Measurements from ENCODE around the gene DTNB.

DTNB gene

DNA sequence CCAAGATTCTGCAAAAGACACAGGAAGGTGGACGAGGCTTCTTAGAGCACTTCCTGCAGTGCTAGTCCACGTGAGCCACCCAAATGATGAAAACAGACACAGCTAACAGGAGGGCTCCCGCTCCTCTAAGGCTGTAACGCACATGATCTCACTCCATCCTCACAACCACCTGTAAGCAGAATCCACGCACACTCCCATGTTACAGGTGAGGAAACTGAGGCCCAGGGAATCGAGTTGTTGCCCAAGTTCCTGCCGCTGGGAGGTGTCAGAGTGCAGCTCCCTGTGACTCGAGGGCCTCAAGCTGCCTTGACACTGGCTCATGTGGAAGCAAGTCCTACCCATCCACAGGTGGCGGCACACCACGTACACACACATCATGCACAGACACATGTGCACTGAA lies 336.1 kb downstream of the DTNB start:
- H3K36me3 ChIP-seq (ENCODE audit: insufficient read depth, low read length) = no peaks in the 10 kb centered on the region
- no peak overlapping the region for H2AFZ ChIP-seq (ENCODE audit: low read depth, low read length)
- H3K4me3 ChIP-seq (ENCODE audit: low read length) = no peak overlapping the region
- H3K9me3 ChIP-seq (ENCODE audit: low read length) = no peaks in the 10 kb centered on the region
- H3K27me3 ChIP-seq (ENCODE audit: insufficient read depth, low read length) = no peaks in the 10 kb centered on the region
- no peaks in the 10 kb centered on the region for H3K4me1 ChIP-seq (ENCODE audit: insufficient read depth, low read length)

DNA sequence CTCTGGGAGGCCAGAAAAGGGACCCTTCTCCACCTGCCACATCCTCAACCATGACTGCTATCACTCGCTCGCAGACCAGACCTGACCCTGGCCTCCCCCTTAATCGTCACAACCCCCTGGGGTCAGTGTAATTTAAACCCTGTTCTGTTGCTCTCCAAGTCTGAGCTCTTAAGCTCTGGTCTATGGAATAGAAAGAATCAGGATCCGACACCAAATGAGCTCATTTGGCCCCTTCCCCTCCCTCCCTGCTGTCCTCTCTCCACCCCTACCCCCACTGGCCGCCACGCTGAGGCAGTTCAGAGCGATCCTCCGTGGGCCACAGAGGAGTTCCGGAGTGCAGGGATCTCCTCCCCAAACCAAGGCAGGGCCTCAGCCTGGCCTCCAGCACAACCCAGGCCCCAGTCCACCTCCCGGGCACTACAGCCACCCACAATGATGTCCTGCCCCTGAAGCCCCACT lies 337.0 kb downstream of the DTNB start:
- Histone ChIP-seq H3K9me3 (ENCODE audit: low read length) (no peaks in the 10 kb centered on the region), H2AFZ (ENCODE audit: low read depth, low read length) (no peak overlapping the region), H3K4me1 (ENCODE audit: insufficient read depth, low read length) (no peaks in the 10 kb centered on the region), H3K4me3 (ENCODE audit: low read length) (no peak overlapping the region), H3K27me3 (ENCODE audit: insufficient read depth, low read length) (no peaks in the 10 kb centered on the region), H3K36me3 (ENCODE audit: insufficient read depth, low read length) (no peaks in the 10 kb centered on the region)

DNA sequence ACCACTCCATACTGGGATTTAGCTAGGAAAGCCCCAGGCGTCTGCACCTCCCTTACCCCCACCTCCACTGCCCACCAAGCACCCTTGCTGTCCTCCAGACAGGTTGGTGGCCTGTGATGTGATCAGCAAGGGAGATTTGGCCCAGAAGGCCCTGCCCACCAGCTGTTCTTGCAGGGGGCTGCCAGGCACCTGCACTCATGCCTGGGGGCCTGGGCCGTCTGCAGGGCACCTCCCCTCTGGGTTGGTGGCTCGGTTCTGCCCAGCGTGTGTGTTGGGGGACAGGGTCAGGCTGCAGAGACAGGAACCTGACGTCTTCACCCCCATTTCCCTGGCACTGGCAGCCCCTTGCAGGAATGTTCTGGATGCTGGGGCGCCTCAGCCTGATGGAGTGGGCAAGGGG lies 337.4 kb downstream of the DTNB start:
- H2AFZ ChIP-seq (ENCODE audit: low read depth, low read length) = no peak overlapping the region
- no peak overlapping the region for H3K4me3 ChIP-seq (ENCODE audit: low read length)
- no peaks in the 10 kb centered on the region for H3K4me1 ChIP-seq (ENCODE audit: insufficient read depth, low read length)
- no peaks in the 10 kb centered on the region for H3K9me3 ChIP-seq (ENCODE audit: low read length)
- H3K27me3 ChIP-seq (ENCODE audit: insufficient read depth, low read length) = no peaks in the 10 kb centered on the region
- no peaks in the 10 kb centered on the region for H3K36me3 ChIP-seq (ENCODE audit: insufficient read depth, low read length)

DNA sequence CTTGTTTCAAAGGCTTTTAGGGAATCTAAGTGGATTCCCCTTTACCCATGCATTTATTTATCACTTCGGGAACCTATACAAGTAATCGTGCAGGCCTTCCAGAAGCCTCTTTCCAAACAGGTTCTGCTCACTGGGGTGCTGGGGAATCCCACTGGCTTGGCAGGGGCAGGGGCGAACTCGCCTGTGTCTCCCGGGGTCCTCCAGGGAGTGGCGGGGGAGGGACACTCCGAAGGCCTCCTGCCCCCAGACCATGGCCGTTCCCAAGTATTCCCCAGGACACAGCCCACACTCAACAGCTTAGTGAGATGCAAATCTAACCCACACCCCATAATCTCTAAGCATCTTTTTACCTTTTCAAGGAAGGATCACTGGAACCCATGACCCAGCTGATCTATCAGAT lies 338.2 kb downstream of the DTNB start:
- H2AFZ ChIP-seq (ENCODE audit: low read depth, low read length) = no peak overlapping the region
- no peak overlapping the region for H3K4me3 ChIP-seq (ENCODE audit: low read length)
- H3K36me3 ChIP-seq (ENCODE audit: insufficient read depth, low read length) = no peaks in the 10 kb centered on the region
- no peaks in the 10 kb centered on the region for H3K27me3 ChIP-seq (ENCODE audit: insufficient read depth, low read length)
- no peaks in the 10 kb centered on the region for H3K9me3 ChIP-seq (ENCODE audit: low read length)
- H3K4me1 ChIP-seq (ENCODE audit: insufficient read depth, low read length) = no peaks in the 10 kb centered on the region

DNA sequence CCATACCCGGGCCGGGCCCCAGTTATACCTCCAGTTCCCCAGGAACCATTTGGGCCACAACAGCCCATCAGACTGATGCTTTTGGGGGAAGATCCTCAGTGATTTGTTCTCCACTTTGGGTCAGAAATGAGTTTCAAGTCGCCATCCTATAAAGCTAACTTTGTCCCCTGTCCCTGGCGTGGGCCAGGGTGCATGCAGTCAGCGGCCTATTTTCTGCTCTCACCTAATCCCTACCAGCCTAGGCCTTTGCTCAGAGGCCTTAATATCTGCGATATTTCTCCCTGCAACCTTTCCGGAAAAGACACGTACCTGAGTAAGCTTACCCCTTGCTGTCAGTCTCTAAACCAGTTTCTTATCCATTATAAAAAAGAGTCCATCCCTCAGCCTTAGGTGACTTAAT lies 338.9 kb downstream of the DTNB start:
- H3K27me3 ChIP-seq (ENCODE audit: insufficient read depth, low read length) = no peaks in the 10 kb centered on the region
- no peaks in the 10 kb centered on the region for H3K4me1 ChIP-seq (ENCODE audit: insufficient read depth, low read length)
- no peak overlapping the region for H3K4me3 ChIP-seq (ENCODE audit: low read length)
- no peaks in the 10 kb centered on the region for H3K36me3 ChIP-seq (ENCODE audit: insufficient read depth, low read length)
- no peaks in the 10 kb centered on the region for H3K9me3 ChIP-seq (ENCODE audit: low read length)
- H2AFZ ChIP-seq (ENCODE audit: low read depth, low read length) = no peak overlapping the region

DNA sequence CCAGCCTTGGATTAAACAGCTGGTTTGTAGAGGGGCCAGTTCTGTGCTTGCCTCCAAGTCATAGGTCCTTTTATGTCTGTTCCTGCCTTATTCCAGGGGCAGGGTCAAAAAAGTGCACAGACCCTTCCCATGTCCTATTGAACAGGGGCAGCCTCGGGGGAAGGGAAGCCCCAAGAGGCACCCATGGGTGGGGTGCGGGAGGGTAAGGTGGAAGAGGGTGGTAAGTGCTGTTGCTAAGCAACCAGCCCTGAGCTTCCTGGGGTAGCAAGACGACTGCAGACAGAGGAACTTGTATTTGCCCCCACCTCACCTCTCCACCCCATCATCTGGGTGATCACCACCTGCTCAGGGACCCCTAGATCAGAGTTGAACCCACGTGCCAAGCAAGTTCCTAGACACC lies 339.4 kb downstream of the DTNB start:
- Histone ChIP-seq H3K4me3 (ENCODE audit: low read length) (no peak overlapping the region), H3K9me3 (ENCODE audit: low read length) (no peaks in the 10 kb centered on the region), H3K4me1 (ENCODE audit: insufficient read depth, low read length) (no peaks in the 10 kb centered on the region), H3K36me3 (ENCODE audit: insufficient read depth, low read length) (no peaks in the 10 kb centered on the region), H3K27me3 (ENCODE audit: insufficient read depth, low read length) (no peaks in the 10 kb centered on the region), H2AFZ (ENCODE audit: low read depth, low read length) (no peak overlapping the region)

DNA sequence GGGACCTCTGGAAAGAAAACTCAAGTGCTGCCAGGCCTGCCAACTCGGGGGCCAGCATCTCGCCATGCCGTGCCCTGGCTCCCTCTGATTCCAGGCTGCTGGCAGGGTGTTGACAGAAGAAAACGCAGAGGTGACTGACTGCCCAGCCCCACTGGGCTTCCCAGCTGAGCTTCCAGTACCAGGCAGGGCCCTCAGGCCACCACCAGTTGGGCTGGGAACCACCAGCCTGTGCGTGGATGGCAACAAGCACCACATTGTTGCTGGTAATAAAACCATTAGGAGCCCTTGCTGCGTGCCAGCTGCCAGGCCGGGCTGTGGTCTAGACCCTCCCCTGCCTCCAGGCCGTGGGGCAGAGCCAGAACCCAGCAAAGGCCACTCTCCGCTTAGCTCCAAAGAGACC lies 340.8 kb downstream of the DTNB start:
- H3K27me3 ChIP-seq (ENCODE audit: insufficient read depth, low read length) = no peaks in the 10 kb centered on the region
- no peaks in the 10 kb centered on the region for H3K4me1 ChIP-seq (ENCODE audit: insufficient read depth, low read length)
- H3K36me3 ChIP-seq (ENCODE audit: insufficient read depth, low read length) = no peaks in the 10 kb centered on the region
- H2AFZ ChIP-seq (ENCODE audit: low read depth, low read length) = no peak overlapping the region
- H3K4me3 ChIP-seq (ENCODE audit: low read length) = no peak overlapping the region
- no peaks in the 10 kb centered on the region for H3K9me3 ChIP-seq (ENCODE audit: low read length)

DNA sequence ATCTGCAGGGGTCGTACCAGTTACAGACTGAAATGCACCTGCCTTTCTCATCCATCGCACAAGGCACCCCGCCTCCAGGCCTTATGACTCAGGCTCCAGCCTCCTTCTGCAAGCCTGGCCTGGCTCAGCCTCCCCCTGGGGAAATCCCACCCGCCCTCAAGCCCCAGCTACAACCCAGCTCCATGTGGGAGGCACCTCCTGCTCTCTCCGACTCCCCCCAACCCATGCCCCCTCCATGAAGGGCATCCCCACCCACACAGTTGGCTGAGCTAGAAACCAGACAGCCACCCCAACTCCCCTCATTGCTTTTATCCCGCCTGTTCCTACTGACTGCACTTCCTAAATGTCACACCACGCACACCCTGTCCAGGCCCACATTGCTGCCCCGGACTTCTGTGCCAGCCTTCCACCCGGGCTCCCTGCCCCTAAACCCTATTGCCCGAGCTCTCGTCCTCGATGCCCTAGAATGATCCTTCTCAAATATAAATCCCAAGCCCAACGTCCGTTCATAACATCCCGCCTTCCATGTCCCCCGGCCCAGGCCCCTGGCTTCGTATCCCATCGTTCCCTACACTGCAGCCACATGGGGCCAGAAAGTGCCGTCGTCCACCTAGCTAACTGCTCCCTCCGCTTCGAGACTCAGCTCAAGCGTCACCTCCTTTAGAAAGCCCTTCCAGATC lies 341.6 kb downstream of the DTNB start:
- H3K9me3 ChIP-seq (ENCODE audit: low read length) = peaks cover 5% of the 10 kb centered on the region
- H3K4me3 ChIP-seq (ENCODE audit: low read length) = no peak overlapping the region
- H3K36me3 ChIP-seq (ENCODE audit: insufficient read depth, low read length) = no peaks in the 10 kb centered on the region
- H3K4me1 ChIP-seq (ENCODE audit: insufficient read depth, low read length) = no peaks in the 10 kb centered on the region
- no peaks in the 10 kb centered on the region for H3K27me3 ChIP-seq (ENCODE audit: insufficient read depth, low read length)
- no peak overlapping the region for H2AFZ ChIP-seq (ENCODE audit: low read depth, low read length)

DNA sequence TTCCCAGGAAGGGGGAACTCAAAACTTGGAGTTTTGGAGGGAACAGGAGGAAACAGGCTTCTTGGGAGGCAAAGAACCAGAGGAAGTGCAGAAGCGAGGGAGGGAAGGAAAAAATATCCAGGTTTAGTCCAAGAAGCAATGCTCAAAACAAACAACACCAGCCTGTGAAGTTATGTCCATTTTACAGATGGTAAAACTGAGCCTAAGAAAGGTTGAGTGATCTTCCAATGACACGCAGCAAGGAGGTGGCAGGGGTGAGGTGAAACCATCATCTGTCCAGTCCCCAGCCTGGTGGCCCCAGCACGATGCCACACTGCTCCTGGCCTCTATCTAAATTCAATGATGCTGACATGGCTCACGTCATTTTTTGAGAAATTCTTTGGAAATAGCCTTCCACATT lies 342.4 kb downstream of the DTNB start:
- no peaks in the 10 kb centered on the region for H3K4me1 ChIP-seq (ENCODE audit: insufficient read depth, low read length)
- H2AFZ ChIP-seq (ENCODE audit: low read depth, low read length) = no peak overlapping the region
- H3K4me3 ChIP-seq (ENCODE audit: low read length) = no peak overlapping the region
- no peaks in the 10 kb centered on the region for H3K36me3 ChIP-seq (ENCODE audit: insufficient read depth, low read length)
- H3K9me3 ChIP-seq (ENCODE audit: low read length) = peaks cover 11% of the 10 kb centered on the region
- no peaks in the 10 kb centered on the region for H3K27me3 ChIP-seq (ENCODE audit: insufficient read depth, low read length)

DNA sequence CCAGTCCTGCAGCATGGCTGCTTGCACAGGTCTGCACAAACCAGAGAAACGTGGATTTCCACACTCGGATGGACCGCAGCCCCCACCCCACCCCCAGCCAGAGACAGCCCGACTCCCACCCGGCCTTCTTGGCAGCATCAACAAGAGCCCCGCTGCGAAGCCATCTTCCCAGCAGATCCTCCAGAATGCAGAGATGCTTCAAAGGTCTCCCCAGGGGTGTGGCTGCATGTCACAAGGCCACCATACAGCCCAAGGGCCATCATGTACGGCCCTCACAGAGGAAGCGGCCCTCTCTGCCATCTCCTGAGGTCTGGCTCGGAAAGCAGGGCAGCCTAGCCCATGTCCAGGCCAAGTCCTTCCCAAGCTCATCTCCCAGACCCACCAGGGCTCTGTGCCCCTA lies 343.1 kb downstream of the DTNB start:
- no peak overlapping the region for H2AFZ ChIP-seq (ENCODE audit: low read depth, low read length)
- H3K9me3 ChIP-seq (ENCODE audit: low read length) = peaks cover 11% of the 10 kb centered on the region
- no peak overlapping the region for H3K4me3 ChIP-seq (ENCODE audit: low read length)
- no peaks in the 10 kb centered on the region for H3K36me3 ChIP-seq (ENCODE audit: insufficient read depth, low read length)
- H3K27me3 ChIP-seq (ENCODE audit: insufficient read depth, low read length) = no peaks in the 10 kb centered on the region
- no peaks in the 10 kb centered on the region for H3K4me1 ChIP-seq (ENCODE audit: insufficient read depth, low read length)

DNA sequence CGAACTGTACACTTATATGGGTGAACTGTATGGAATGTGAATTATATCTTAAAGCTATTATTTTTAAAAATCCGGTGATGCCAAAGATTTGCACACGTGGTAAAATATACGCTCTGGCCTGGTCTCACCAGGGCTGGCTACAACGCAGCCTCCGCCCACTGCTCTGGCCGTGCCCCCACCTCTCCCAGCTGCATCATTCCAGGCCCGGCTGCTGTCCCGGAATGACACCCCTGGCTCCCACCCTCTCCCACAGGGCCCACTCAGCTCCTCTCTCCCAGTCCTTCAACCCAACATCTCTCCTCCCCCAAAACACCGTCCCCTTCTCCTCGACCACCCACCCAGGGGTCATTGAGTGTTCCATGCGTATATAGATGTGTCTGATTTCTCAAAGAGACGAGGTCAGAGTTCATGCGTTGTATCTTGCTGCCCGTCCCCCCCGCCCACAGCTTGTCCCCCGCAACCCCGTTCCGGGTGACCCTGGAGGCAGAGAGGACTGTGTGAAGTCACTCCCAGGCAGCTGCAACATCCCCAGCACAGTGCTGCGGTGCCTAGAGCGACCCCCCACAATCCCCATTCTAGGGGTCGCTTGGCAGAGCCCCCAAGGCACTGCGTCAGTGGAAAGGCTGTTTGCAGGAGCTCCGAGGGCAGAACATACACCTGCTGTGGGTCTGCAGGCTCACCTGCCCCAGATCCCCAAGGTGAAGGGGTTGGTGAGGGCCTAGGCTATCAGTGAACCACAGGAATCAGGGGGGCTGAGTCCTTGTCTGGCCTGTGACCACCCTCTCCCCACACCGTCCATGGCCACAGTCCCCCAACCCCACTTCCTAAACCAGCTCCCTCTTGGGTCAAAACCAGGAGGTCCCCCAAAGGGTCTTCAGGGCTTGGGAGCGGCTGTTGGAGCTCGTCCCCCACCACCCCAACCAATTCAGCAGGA lies 345.0 kb downstream of the DTNB start:
- Histone ChIP-seq H3K9me3 (ENCODE audit: low read length) (peaks cover 13% of the 10 kb centered on the region), H3K36me3 (ENCODE audit: insufficient read depth, low read length) (no peaks in the 10 kb centered on the region), H3K4me1 (ENCODE audit: insufficient read depth, low read length) (no peaks in the 10 kb centered on the region), H3K4me3 (ENCODE audit: low read length) (no peak overlapping the region), H3K27me3 (ENCODE audit: insufficient read depth, low read length) (no peaks in the 10 kb centered on the region), H2AFZ (ENCODE audit: low read depth, low read length) (no peak overlapping the region)
